ENCODE measurements around the gene CHD9. TPM values are rescaled to one million over a fixed set of nuclear protein-coding genes. Genes with fewer than 3 reads are reported as not detected.

The CHD9 gene
- total RNA-seq, 1 experiment from 2014 or later: 12.9 TPM

DNA sequence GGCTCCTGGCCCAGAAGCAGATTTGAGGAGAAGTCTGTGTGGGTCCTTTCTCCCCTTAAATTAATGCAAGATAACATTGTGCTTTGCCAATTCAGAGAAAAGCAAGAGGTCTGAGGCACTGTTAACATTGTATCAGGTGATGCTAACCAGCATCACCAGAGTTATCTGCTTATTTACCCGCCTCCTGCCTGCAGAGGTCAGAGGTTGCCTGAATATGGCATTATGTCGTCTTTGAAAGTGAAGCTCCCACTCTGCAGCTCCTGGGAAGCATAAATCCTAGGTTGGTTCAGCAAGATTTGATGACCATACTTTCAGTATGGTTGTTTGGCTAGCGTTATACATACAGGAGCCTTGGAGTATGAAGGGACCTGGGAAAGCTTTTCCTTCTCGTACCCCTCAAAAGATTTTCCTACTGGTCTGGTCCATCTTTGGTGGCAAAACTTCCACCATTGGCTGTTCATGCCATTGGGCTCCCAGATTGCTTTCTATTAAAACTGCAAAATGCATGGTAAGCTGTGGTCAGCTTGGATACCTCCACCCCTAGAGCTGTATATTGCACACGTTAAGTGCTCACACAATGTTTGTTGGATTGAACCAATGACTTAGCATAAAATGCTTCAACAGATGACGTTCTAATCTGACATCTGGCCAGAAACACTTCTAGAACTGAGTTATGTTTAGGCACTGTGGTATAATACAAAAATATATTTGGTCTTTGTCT lies 24.1 kb downstream of the CHD9 start:
- DNase-seq: no peak
- H3K36me3 ChIP-seq (replicated peaks; ENCODE audit: control insufficient read depth, insufficient read depth, low read length): no peaks in the 10 kb centered on the region; the same call in 1 of the 2 replicates
- no peaks in the 10 kb centered on the region for H3K27me3 ChIP-seq (ENCODE audit: control insufficient read depth, insufficient read depth, low read length)
- H3K4me3 ChIP-seq (ENCODE audit: insufficient read depth, low read depth, low read length): no peak overlapping the region

DNA sequence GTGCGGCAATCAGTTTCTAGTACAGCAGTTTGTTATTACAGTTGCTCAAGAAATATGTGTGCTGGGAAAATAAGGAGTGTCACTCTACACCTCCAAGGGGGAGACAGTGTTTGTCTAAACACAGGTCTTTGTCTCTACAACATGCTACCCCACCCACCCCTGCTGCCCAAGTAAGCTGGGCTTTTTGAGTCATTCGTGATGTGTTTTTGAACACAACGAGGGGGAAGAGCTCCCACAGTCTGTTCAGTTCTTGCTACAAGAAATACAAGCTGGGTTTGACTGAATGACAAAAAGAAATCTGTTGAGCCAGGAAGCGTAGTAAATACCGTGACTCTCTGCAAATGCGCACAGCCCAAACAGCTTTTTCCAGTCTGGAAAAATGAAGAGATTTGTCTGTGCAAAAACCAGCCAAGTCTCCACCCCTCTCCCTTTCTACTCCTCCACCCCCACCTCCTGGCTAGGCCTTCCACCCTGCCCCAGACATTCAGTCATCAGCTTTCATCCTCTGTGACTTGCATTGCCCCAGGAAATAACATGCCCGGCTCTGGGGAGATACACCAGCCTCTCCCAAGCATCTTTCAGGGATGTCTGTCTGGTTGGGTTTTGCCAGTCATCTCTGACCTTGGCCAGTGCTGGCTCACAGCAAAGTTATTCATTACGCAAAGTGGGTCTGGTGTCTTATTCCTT lies 25.7 kb downstream of the CHD9 start:
- H3K36me3 ChIP-seq (replicated peaks; ENCODE audit: control insufficient read depth, insufficient read depth, low read length): no peaks in the 10 kb centered on the region; the same call in 1 of the 2 replicates
- H3K27me3 ChIP-seq (ENCODE audit: control insufficient read depth, insufficient read depth, low read length): no peaks in the 10 kb centered on the region
- no peak for DNase-seq
- H3K4me3 ChIP-seq (ENCODE audit: insufficient read depth, low read depth, low read length): no peak overlapping the region

- H3K27me3 ChIP-seq (ENCODE audit: control insufficient read depth, insufficient read depth, low read length): no peaks in the 10 kb centered on the region
- H3K4me3 ChIP-seq (ENCODE audit: insufficient read depth, low read depth, low read length): no peak overlapping the region
- no peak for DNase-seq
- no peaks in the 10 kb centered on the region for H3K36me3 ChIP-seq (replicated peaks; ENCODE audit: control insufficient read depth, insufficient read depth, low read length)
These were observed 26.2 kb downstream of the CHD9 start for GRCh38 chr16:53081032-53081424.

- DNase-seq: no peak
- Histone ChIP-seq H3K4me3 (ENCODE audit: insufficient read depth, low read depth, low read length) (no peak overlapping the region), H3K27me3 (ENCODE audit: control insufficient read depth, insufficient read depth, low read length) (no peaks in the 10 kb centered on the region), H3K36me3 (replicated peaks; ENCODE audit: control insufficient read depth, insufficient read depth, low read length) (no peaks in the 10 kb centered on the region)
These were observed 27.1 kb downstream of the CHD9 start for GRCh38 chr16:53081686-53082407.

DNA sequence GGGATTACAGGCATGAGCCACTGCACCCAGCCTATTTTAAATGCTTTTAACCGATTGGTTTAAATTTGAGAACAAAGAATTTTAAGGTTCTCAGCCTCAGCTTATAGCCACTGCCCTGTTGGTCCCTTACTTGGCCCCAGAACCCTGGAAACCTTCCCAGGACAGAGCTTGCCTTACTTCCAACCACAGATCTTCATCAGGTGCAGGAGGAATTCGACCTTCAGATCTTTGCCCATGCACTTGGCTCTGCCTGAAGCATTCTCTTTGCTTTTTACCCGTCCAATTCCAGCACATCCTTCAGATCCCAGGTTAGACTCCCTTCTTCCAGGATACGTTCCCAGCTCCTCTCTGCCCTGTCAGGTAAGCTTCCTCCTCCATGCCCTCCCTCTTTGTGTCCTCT lies 27.7 kb downstream of the CHD9 start:
- no peaks in the 10 kb centered on the region for H3K36me3 ChIP-seq (replicated peaks; ENCODE audit: control insufficient read depth, insufficient read depth, low read length)
- DNase-seq: no peak
- no peaks in the 10 kb centered on the region for H3K27me3 ChIP-seq (ENCODE audit: control insufficient read depth, insufficient read depth, low read length)
- H3K4me3 ChIP-seq (ENCODE audit: insufficient read depth, low read depth, low read length): no peak overlapping the region

DNA sequence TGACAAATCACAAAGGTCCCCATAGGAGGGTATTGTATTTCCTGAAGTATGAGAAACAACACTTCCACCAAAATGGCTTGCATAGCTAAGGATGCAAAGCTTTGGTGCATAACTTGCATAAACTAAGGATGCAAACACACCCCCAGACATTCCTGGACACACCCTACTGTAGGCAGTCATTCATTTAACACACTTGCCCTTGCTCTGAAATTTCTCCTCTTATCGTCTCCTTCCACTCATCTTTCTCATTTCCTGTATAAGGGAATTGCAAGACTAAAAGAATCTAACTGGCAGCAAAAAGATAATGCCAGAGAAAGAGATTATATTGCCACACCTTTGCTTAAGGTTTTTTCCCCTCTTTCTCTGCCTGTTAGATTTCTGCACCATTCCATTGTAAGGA lies 28.3 kb downstream of the CHD9 start:
- Histone ChIP-seq H3K27me3 (ENCODE audit: control insufficient read depth, insufficient read depth, low read length) (no peaks in the 10 kb centered on the region), H3K36me3 (replicated peaks; ENCODE audit: control insufficient read depth, insufficient read depth, low read length) (no peaks in the 10 kb centered on the region), H3K4me3 (ENCODE audit: insufficient read depth, low read depth, low read length) (no peak overlapping the region)
- no peak for DNase-seq

DNA sequence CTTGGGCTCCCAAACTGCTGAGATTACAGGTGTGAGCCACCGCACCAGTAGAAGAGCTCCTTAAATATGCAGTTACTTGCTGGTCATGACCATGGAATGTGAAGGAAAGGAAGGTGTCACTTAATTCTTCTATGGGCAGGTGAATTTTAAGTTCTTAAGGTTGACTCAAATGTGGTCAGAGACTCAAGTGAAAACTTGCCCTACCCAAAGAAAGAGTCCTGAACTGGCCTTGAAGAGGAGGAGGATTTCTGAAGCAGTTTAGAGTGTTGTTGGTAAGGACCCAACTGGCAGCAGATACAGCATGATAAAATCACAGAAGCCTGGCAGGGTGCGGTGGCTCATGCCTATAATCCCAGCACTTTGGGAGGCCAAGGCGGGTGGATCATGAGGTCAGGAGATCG lies 29.4 kb downstream of the CHD9 start:
- no peaks in the 10 kb centered on the region for H3K27me3 ChIP-seq (ENCODE audit: control insufficient read depth, insufficient read depth, low read length)
- no peak for DNase-seq
- H3K4me3 ChIP-seq (ENCODE audit: insufficient read depth, low read depth, low read length): no peak overlapping the region
- no peaks in the 10 kb centered on the region for H3K36me3 ChIP-seq (replicated peaks; ENCODE audit: control insufficient read depth, insufficient read depth, low read length)

GRCh38 chr16:53084746-53085334 lies 30.0 kb downstream of the CHD9 start:
- Histone ChIP-seq H3K4me3 (ENCODE audit: insufficient read depth, low read depth, low read length) (no peak overlapping the region), H3K27me3 (ENCODE audit: control insufficient read depth, insufficient read depth, low read length) (no peaks in the 10 kb centered on the region), H3K36me3 (replicated peaks; ENCODE audit: control insufficient read depth, insufficient read depth, low read length) (no peaks in the 10 kb centered on the region)
- DNase-seq: no peak

DNA sequence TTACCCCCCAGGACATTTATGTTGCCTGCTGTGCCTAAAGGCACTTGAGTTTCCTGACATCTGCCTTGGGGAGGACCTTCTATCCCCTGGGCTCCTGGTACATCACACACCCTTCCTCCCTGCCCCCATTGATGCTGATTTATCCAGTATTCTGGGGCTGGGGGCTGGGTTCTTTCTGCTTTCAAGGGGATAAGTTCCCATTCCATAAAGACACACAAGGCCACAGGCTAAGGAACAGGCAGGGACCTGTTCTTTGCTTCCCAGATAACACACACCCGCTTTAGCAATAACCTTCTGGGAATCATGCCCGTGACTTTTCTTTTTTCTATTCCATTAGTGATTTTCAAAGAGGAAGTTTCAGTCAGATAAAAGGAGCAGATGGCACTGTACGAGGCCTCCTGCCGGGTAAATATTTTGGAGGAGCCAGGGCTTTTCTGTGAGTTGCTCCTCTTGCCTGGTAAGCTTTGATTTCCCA lies 30.6 kb downstream of the CHD9 start:
- no peaks in the 10 kb centered on the region for H3K27me3 ChIP-seq (ENCODE audit: control insufficient read depth, insufficient read depth, low read length)
- no peak for DNase-seq
- no peaks in the 10 kb centered on the region for H3K36me3 ChIP-seq (replicated peaks; ENCODE audit: control insufficient read depth, insufficient read depth, low read length)
- H3K4me3 ChIP-seq (ENCODE audit: insufficient read depth, low read depth, low read length): no peak overlapping the region

DNA sequence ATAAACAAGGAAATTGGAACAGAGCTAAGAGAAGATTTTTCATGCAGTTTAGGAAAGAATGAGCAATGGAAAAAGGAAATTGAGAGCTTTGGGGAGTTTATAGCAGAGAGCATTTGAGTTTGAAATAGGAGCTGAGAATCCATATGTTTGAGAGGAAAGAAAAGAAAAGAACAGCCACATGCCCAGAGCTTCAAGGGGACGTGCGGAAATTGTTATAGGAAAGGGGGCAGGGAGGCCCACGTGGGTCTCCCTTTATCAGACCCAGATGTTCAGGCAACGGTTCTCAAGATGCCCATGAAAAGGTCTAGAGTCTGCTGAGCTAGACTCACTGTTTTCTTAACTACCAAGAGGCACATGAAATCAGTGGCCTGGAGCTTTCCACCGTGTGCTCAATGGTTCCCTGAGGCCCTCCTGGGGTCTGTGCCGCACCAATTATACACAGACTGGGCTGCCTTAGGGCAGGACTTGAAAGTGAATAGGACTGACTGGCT lies 31.2 kb downstream of the CHD9 start:
- DNase-seq: no peak
- Histone ChIP-seq H3K36me3 (replicated peaks; ENCODE audit: control insufficient read depth, insufficient read depth, low read length) (no peaks in the 10 kb centered on the region), H3K27me3 (ENCODE audit: control insufficient read depth, insufficient read depth, low read length) (no peaks in the 10 kb centered on the region), H3K4me3 (ENCODE audit: insufficient read depth, low read depth, low read length) (no peak overlapping the region)

DNA sequence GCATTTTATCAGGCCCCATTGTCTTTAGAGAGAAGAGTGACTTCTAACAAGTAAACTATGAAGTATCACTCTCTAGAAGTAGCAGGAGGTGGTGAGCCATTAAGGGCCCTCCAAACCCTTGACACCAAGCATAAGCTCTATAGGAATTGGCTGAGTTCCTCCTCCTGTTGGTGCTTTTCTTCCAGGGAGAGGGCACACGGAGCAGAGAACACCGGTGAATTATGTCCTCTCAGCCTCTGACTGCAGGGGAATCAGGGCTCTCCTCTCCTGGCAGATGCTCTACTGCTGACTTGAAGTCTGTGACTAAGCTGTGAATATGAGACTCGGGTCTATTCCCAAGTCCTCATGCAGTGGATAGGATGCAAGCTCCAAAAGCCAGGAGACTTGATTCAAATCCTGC lies 32.3 kb downstream of the CHD9 start:
- Histone ChIP-seq H3K27me3 (ENCODE audit: control insufficient read depth, insufficient read depth, low read length) (no peaks in the 10 kb centered on the region), H3K4me3 (ENCODE audit: insufficient read depth, low read depth, low read length) (no peak overlapping the region), H3K36me3 (replicated peaks; ENCODE audit: control insufficient read depth, insufficient read depth, low read length) (no peaks in the 10 kb centered on the region)
- DNase-seq: no peak

DNA sequence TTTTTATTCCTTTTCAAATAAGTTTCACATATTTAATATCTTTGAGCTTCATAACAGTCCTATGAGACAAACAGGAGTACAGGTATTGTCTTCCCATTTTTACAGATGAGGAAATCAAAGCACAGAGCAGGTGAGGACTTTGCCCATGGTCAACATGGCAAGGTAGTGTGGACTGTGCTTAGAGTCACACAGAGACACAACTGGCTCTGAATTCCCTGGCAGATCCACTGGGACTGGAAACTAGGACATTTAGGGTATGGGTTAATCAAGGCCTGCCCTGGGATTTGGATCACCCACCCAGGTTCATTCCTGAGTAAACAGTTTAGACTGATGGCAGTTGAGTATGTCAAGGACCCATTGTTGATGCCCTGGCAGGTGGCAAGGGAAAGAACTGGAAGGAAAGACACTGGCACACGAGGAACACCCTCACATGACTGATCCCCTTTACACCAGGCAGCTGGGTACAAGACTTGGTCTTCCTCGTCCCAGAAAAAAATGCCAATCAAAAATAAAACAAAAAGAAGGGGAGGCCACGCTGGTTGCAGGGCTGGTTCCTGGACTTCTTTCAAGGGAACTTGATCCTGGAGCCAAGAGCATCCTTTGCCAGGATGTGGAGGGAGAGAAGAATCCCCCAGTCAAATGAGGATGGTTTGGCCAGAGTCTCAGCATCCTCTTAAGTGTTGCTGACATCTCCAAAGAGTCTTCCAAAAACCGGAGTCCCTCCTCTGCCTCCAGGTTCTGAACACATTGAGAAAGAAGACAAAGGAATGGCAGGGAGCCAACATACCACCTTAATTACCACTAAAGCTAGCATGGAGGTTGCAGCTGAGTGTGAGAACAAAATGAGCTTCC lies 34.9 kb downstream of the CHD9 start:
- no peaks in the 10 kb centered on the region for H3K36me3 ChIP-seq (replicated peaks; ENCODE audit: control insufficient read depth, insufficient read depth, low read length)
- H3K4me3 ChIP-seq (ENCODE audit: insufficient read depth, low read depth, low read length): no peak overlapping the region
- no peak for DNase-seq
- no peaks in the 10 kb centered on the region for H3K27me3 ChIP-seq (ENCODE audit: control insufficient read depth, insufficient read depth, low read length)

DNA sequence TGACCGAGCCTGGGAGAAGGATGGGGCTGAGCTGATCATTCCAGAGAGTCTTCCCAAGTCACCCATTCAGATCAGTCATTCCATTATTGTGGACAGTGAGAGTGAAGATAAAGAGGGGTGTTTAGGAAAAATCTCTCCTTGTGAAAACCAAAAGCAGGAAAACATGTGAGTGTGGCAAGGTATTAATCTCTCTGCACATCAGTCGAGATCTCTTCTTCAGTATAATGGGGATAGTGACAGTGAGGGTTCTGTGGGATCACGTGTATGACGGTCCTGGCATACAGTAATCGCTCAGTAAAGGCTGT lies 35.4 kb downstream of the CHD9 start:
- no peaks in the 10 kb centered on the region for H3K36me3 ChIP-seq (replicated peaks; ENCODE audit: control insufficient read depth, insufficient read depth, low read length)
- DNase-seq: no peak
- H3K27me3 ChIP-seq (ENCODE audit: control insufficient read depth, insufficient read depth, low read length): no peaks in the 10 kb centered on the region
- H3K4me3 ChIP-seq (ENCODE audit: insufficient read depth, low read depth, low read length): no peak overlapping the region

Data from H7 (cell line).